Measurements from ENCODE around the gene RABL3.
"Not testable (repeated sequence)": the region's sequence is repeated elsewhere in the genome, so short reads cannot be mapped to it uniquely, and the experiment has no call there.

The RABL3 gene

GRCh38 chr3:120742198-120742848 lies at the start of gene RABL3, which contains the start of gene GTF2E1:
RABL3 (minus strand) TSS chr3:120742516; CDS start chr3:120742507, 9 bp downstream.
GTF2E1 (plus strand) TSS chr3:120742744; CDS start chr3:120750553, 7,809 bp downstream.
- DNase-seq = peak; percentile 92

GRCh38 chr3:120791913-120792312 lies 49.6 kb upstream of the RABL3 start:
- DNase-seq = no peak

- no peak for DNase-seq
Observed at GRCh38 chr3:120791010-120791409, 48.7 kb upstream of the RABL3 start.

GRCh38 chr3:120785832-120786231 lies 43.5 kb upstream of the RABL3 start:
- not testable (repeated sequence) for DNase-seq

GRCh38 chr3:120780977-120781376 lies 38.7 kb upstream of the RABL3 start:
- DNase-seq = no peak

- DNase-seq = no peak
Observed at GRCh38 chr3:120778776-120779175, 36.5 kb upstream of the RABL3 start.

GRCh38 chr3:120775411-120775810 lies 33.1 kb upstream of the RABL3 start:
- no peak for DNase-seq

GRCh38 chr3:120773932-120774331 lies 31.6 kb upstream of the RABL3 start:
- DNase-seq = no peak

- DNase-seq = no peak
Observed at GRCh38 chr3:120772081-120772480, 29.8 kb upstream of the RABL3 start.

- no peak for DNase-seq
Observed at GRCh38 chr3:120770891-120771290, 28.6 kb upstream of the RABL3 start.

- no peak for DNase-seq
Observed at GRCh38 chr3:120769436-120769835, 27.1 kb upstream of the RABL3 start.

- DNase-seq = no peak
Observed at GRCh38 chr3:120767106-120767505, 24.8 kb upstream of the RABL3 start.

- DNase-seq = no peak
Observed at GRCh38 chr3:120766576-120766975, 24.3 kb upstream of the RABL3 start.

- no peak for DNase-seq
Observed at GRCh38 chr3:120765830-120766493, 23.6 kb upstream of the RABL3 start.

- no peak for DNase-seq
Observed at GRCh38 chr3:120764206-120764605, 21.9 kb upstream of the RABL3 start.

GRCh38 chr3:120763601-120764000 lies 21.3 kb upstream of the RABL3 start:
- DNase-seq = no peak

- no peak for DNase-seq
Observed at GRCh38 chr3:120762615-120763014, 20.3 kb upstream of the RABL3 start.

- not testable (repeated sequence) for DNase-seq
Observed at GRCh38 chr3:120758551-120758950, 16.2 kb upstream of the RABL3 start.

GRCh38 chr3:120756061-120756460 lies 13.7 kb upstream of the RABL3 start:
- DNase-seq = no peak

- DNase-seq = no peak
Observed at GRCh38 chr3:120753810-120754209, 11.5 kb upstream of the RABL3 start.

- DNase-seq = no peak
Observed at GRCh38 chr3:120752865-120753264, 10.5 kb upstream of the RABL3 start.

GRCh38 chr3:120752230-120752629 lies 9.9 kb upstream of the RABL3 start:
- no peak for DNase-seq

- DNase-seq = no peak
Observed at GRCh38 chr3:120749843-120750242, 7.5 kb upstream of the RABL3 start.

GRCh38 chr3:120745466-120745865 lies 3.1 kb upstream of the RABL3 start:
- DNase-seq = no peak
